ENCODE measurements around the gene PRRC2A. TPM values are rescaled to one million over a fixed set of nuclear protein-coding genes. Genes with fewer than 3 reads are reported as not detected.

The PRRC2A gene
- total RNA-seq, 1 experiment from 2014 or later = 383 TPM

DNA sequence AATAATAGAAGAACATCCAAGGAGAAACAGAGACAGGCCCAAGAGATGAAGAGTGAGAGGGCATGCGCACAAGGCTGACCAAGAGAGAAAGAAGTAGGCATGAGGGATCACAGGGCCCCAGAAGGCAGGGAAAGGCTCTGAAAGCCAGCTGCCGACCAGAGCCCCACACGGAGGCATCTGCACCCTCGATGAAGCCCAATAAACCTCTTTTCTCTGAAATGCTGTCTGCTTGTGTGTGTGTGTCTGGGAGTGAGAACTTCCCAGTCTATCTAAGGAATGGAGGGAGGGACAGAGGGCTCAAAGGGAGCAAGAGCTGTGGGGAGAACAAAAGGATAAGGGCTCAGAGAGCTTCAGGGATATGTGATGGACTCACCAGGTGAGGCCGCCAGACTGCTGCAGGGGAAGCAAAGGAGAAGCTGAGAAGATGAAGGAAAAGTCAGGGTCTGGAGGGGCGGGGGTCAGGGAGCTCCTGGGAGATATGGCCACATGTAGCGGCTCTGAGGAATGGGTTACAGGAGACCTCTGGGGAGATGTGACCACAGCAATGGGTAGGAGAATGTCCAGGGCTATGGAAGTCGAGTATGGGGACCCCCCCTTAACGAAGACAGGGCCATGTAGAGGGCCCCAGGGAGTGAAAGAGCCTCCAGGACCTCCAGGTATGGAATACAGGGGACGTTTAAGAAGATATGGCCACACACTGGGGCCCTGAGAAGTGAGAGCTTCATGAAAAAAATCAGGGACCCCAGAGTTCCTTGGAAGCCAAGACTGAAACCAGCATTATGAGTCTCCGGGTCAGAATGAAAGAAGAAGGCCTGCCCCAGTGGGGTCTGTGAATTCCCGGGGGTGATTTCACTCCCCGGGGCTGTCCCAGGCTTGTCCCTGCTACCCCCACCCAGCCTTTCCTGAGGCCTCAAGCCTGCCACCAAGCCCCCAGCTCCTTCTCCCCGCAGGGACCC, 46.1 kb upstream of the PRRC2A start:
- no peaks in the 10 kb centered on the region for H4K20me1 ChIP-seq (ENCODE audit: control insufficient read depth, insufficient read depth, insufficient read length)
- Mint-ChIP-seq H3K27me3 (ENCODE audit: low read depth) (peaks cover 26% of the 10 kb centered on the region), H3K4me3 (peak overlapping the region in 1 of 2 experiments; percentile 52; a peak in 2 of 5 replicates), H3K36me3 (ENCODE audit: insufficient read depth in 1 of 3, low read depth in 3 of 3) (no peaks in the 10 kb centered on the region), H3K27ac (no peak overlapping the region), H3K4me1 (peaks cover 13 to 23% of the 10 kb centered on the region in 2 experiments), H3K9me3 (no peaks in the 10 kb centered on the region; a peak in 1 of 5 replicates)
- no peak overlapping the region for H2BK120ac ChIP-seq (ENCODE audit: low read depth, low read length, poor library complexity, severe bottlenecking)
- no peaks in the 10 kb centered on the region for H3K79me2 ChIP-seq (ENCODE audit: insufficient read depth, low read length)
- no peaks in the 10 kb centered on the region for H3K27me3 ChIP-seq (ENCODE audit: insufficient read depth, low read length)
- no peak overlapping the region for H3K14ac ChIP-seq (ENCODE audit: insufficient read depth, low read length)
- no peak overlapping the region for H2AK5ac ChIP-seq (ENCODE audit: insufficient read length, low read length)
- H3K4ac ChIP-seq (ENCODE audit: low read depth, low read length) = no peak overlapping the region
- no peak overlapping the region for H3K23ac ChIP-seq (ENCODE audit: insufficient read length, low read depth, low read length)
- no peak overlapping the region for H3K56ac ChIP-seq (ENCODE audit: insufficient read length, low read depth, low read length)
- H3K27ac ChIP-seq (ENCODE audit: insufficient read length, low read depth, low read length) = no peak overlapping the region
- no peak overlapping the region for H2BK15ac ChIP-seq (ENCODE audit: low read depth, low read length)
- TF ChIP-seq, protein P1, sequence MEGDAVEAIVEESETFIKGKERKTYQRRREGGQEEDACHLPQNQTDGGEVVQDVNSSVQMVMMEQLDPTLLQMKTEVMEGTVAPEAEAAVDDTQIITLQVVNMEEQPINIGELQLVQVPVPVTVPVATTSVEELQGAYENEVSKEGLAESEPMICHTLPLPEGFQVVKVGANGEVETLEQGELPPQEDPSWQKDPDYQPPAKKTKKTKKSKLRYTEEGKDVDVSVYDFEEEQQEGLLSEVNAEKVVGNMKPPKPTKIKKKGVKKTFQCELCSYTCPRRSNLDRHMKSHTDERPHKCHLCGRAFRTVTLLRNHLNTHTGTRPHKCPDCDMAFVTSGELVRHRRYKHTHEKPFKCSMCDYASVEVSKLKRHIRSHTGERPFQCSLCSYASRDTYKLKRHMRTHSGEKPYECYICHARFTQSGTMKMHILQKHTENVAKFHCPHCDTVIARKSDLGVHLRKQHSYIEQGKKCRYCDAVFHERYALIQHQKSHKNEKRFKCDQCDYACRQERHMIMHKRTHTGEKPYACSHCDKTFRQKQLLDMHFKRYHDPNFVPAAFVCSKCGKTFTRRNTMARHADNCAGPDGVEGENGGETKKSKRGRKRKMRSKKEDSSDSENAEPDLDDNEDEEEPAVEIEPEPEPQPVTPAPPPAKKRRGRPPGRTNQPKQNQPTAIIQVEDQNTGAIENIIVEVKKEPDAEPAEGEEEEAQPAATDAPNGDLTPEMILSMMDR (conservative IDR thresholded peaks at IDR 0.05) = peak; percentile 40; the same call in 2 of the 3 replicates
- no peaks in the 10 kb centered on the region for H3K79me1 ChIP-seq (ENCODE audit: insufficient read depth, low read depth, low read length, poor library complexity, severe bottlenecking)
- H3K9me3 ChIP-seq (ENCODE audit: control insufficient read depth, low read depth, low read length) = no peaks in the 10 kb centered on the region
- no peak overlapping the region for H4K8ac ChIP-seq (replicated peaks; ENCODE audit: insufficient read length, low read depth, low read length)
- no peak overlapping the region for H3K9ac ChIP-seq (ENCODE audit: extremely low read depth, insufficient read length, low read length)
- no peak overlapping the region for H4K91ac ChIP-seq (ENCODE audit: insufficient read length, low read depth, low read length)
- no peak overlapping the region for H2BK20ac ChIP-seq (ENCODE audit: low read depth, low read length, poor library complexity, severe bottlenecking)
- no CpG with 5 or more reads among the region's 14 CpGs for WGBS (ENCODE audit: extremely low coverage, insufficient read length, low lambda C conversion rate)
- peaks cover 3% of the 10 kb centered on the region for H3K23me2 ChIP-seq (ENCODE audit: insufficient read length, low read depth, low read length, poor library complexity, severe bottlenecking)
- H2BK12ac ChIP-seq (ENCODE audit: insufficient read length, low read depth, low read length) = no peak overlapping the region
- no peak overlapping the region for H3K4me2 ChIP-seq (ENCODE audit: insufficient read depth, insufficient read length, low read length)
- H3K4me1 ChIP-seq (ENCODE audit: insufficient read depth, low read length) = no peaks in the 10 kb centered on the region
- no peak overlapping the region for H3K18ac ChIP-seq (ENCODE audit: insufficient read length, low read depth, low read length)
- H2BK5ac ChIP-seq (ENCODE audit: insufficient read length, low read length) = no peak overlapping the region
- H2AFZ ChIP-seq (ENCODE audit: low read length) = no peak overlapping the region
- H4K5ac ChIP-seq (ENCODE audit: insufficient read length, low read depth, low read length) = no peak overlapping the region
- peak; percentile 52 for DNase-seq
- no peak overlapping the region for H3T11ph ChIP-seq (ENCODE audit: low read length)

Data from H9 (cell line).